Thyroid gland (tissue), 4 donors: ENCODE results near the gene METTL1.

Source experiments
- POLR2A ChIP-seq, 2 donors: fragments of 450-650 bp; IDR thresholded peaks; one replicate each; pipeline ENCODE4 v1.6.1; 2017; ENCODE audit warnings: antibody characterized with exemption in 2 of 2, mild to moderate bottlenecking in 2 of 2, moderate library complexity in 1 of 2
- TF ChIP-seq, protein P1 (sequence below), 6 experiments: fragments of 200-600 bp in 3 of 6; fragments of 450-650 bp in 3 of 6; sonication (generic) in 3 of 6; IDR thresholded peaks; one replicate each; pipeline ENCODE4 v1.5.1; 2016 to 2019; ENCODE audit warnings: antibody characterized with exemption in 6 of 6, mild to moderate bottlenecking in 2 of 6, inconsistent platforms in 1 of 6, moderate library complexity in 1 of 6

DNA sequence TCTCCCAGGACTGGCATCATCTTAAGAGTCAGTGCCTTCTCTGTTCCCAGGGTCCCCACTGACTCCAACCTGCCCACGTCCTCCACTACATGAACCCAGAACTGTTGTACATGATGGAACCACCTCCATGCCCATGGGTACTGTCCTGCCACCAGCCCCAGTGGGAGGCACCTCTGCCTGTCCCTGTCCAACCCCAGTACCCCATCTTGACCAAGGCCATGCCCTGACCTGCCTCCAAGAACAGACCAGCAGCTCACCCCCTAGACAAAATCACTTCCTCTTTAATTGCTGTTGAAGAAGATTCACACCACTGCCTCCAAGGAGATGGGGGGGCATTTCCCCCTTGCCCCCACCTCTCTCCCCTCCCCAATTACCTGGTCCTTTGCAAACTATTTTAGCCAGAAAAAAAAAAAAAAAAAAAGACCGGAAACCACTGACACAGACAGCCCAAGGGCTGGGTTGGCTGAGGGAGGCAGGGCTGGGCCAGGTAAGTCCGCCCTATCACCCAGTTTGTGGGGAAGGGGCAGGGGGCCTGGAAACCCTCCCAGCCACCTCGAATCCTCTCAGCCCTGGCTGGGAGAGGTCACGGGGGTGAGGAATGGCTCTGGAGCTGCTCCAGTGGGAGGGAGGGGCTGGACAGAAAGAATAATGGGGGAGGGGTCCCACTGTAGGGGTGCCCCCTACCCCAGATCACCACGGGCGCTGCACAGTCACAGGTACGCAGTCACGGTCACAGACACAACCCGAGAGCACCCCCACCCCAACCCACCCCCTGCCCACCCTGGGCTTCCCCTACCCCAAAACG, 46.8 kb downstream of the METTL1 start:
- TF ChIP-seq POLR2A (IDR thresholded peaks at IDR 0.05), result no peak
- TF ChIP-seq, protein P1, sequence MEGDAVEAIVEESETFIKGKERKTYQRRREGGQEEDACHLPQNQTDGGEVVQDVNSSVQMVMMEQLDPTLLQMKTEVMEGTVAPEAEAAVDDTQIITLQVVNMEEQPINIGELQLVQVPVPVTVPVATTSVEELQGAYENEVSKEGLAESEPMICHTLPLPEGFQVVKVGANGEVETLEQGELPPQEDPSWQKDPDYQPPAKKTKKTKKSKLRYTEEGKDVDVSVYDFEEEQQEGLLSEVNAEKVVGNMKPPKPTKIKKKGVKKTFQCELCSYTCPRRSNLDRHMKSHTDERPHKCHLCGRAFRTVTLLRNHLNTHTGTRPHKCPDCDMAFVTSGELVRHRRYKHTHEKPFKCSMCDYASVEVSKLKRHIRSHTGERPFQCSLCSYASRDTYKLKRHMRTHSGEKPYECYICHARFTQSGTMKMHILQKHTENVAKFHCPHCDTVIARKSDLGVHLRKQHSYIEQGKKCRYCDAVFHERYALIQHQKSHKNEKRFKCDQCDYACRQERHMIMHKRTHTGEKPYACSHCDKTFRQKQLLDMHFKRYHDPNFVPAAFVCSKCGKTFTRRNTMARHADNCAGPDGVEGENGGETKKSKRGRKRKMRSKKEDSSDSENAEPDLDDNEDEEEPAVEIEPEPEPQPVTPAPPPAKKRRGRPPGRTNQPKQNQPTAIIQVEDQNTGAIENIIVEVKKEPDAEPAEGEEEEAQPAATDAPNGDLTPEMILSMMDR (IDR thresholded peaks at IDR 0.05), result no peak
